CD4-positive, CD25-positive, alpha-beta regulatory T cell (primary cell): ENCODE measurements around the gene COQ5. TPM values are rescaled to one million over a fixed set of nuclear protein-coding genes. Genes with fewer than 3 reads are reported as not detected.

ENCODE experiments used
- ATAC-seq, 2 donors: fragments of 150-1000 bp; cut with Tn5 transposase; one replicate each; pipeline ENCODE4 v1.10.0; 2021; ENCODE audit warnings: low read depth in 2 of 2, moderate number of reproducible peaks in 2 of 2, moderate library complexity in 1 of 2
- DNase-seq, 3 donors: peaks; one replicate each; pipeline versions ENCODE4 v3.0.0 to v3.0.0-alpha.2; 2012 to 2022; ENCODE audit warnings: mixed read lengths in 1 of 3
- H3K27ac ChIP-seq: one replicate; pipeline ENCODE4 v1.7.0; 2013; ENCODE audit warnings: mild to moderate bottlenecking, low read length; ENCODE audit not compliant: insufficient read depth, poor library complexity, severe bottlenecking
- H3K27me3 ChIP-seq: one replicate; pipeline ENCODE4 v1.7.0; 2013; ENCODE audit warnings: low read length; ENCODE audit not compliant: control insufficient read depth, insufficient read depth
- H3K36me3 ChIP-seq: one replicate; pipeline ENCODE4 v1.7.0; 2013; ENCODE audit warnings: mild to moderate bottlenecking, low read length, moderate library complexity; ENCODE audit not compliant: control insufficient read depth, insufficient read depth
- H3K4me1 ChIP-seq: 2 replicates; pipeline ENCODE4 v1.7.0; 2013; ENCODE audit warnings: mild to moderate bottlenecking, low read length; ENCODE audit not compliant: insufficient read depth, control insufficient read depth, poor library complexity, severe bottlenecking
- H3K4me3 ChIP-seq: one replicate; pipeline ENCODE4 v1.7.0; 2013; ENCODE audit warnings: low read depth, mild to moderate bottlenecking, low read length, moderate library complexity
- H3K9me3 ChIP-seq, 2 experiments: 1 replicate in 1 of 2; 2 replicates in 1 of 2; pipeline ENCODE4 v1.7.0; 2013; ENCODE audit warnings: low read length in 2 of 2, mild to moderate bottlenecking in 1 of 2, moderate library complexity in 1 of 2; ENCODE audit not compliant: control insufficient read depth in 2 of 2
- H3K27ac Mint-ChIP-seq, 3 donors: one replicate each; pipeline ENCODE4 v1.8.0; 2020 to 2022; ENCODE audit warnings: mild to moderate bottlenecking in 3 of 3, mixed read lengths in 3 of 3, moderate library complexity in 2 of 3
- H3K27me3 Mint-ChIP-seq: one replicate; pipeline ENCODE4 v1.8.0; 2022; ENCODE audit warnings: mild to moderate bottlenecking, mixed read lengths
- H3K36me3 Mint-ChIP-seq: one replicate; pipeline ENCODE4 v1.8.0; 2020; ENCODE audit warnings: mixed read lengths
- H3K4me1 Mint-ChIP-seq, 4 donors: one replicate each; pipeline ENCODE4 v1.8.0; 2020 to 2022; ENCODE audit warnings: mixed read lengths in 4 of 4, mild to moderate bottlenecking in 1 of 4
- H3K4me3 Mint-ChIP-seq, 4 donors: one replicate each; pipeline ENCODE4 v1.8.0; 2020 to 2022; ENCODE audit warnings: mild to moderate bottlenecking in 4 of 4, mixed read lengths in 4 of 4, moderate library complexity in 3 of 4
- H3K9me3 Mint-ChIP-seq, 7 donors: one replicate each; pipeline ENCODE4 v1.8.0; 2020 to 2022; ENCODE audit warnings: mixed read lengths in 7 of 7, mild to moderate bottlenecking in 3 of 7, moderate library complexity in 2 of 7
- polyA plus RNA-seq, 4 donors: library from polyadenylated mRNA; unstranded; fragments of 300-500 nt; fragmentation: Illumina TruSeq; gene quantifications; one replicate each; pipeline ENCODE4 v1.2.3, GENCODE V29; 2021
- total RNA-seq: library from RNA; stranded (reverse); gene quantifications from one replicate; pipeline ENCODE4 v1.2.3, GENCODE V29; 2022

The COQ5 gene
- total and polyA plus RNA-seq, 5 donors from 2014 or later = 11.5 to 67.4 (median 45.8) TPM

DNA sequence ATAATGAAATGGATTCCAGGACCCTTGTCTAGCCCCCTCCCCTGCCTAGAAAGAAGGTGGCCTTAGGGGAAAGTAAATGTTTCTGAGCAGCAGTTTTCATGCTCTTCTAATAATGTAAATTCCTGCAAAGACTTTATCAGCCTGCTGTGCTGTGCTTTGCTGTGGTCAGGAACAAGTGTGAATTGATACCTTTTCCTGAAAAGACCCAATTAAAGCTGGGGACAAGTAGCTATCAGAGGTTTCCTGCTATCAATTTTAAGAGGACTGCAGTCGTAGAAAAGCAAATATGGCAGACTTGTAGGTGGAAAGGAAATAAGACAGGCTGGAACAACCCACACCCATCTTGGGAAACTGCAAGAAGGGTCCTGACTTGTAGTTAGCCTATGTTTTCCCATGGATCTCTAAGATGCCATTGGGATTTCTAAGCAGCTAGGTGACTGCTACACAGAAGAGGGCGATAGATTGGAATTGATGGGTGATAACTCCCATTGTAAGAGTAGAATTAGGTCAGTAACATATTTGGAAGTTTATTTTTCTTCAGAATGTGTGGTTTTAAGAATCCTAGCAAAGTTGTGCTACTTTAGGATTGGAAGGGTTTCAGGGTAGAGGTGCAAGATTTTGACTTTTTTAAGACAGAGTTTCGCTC lies 30.0 kb downstream of the COQ5 start:
- peak overlapping the region in 1 of 4 donors; percentile 100 for H3K4me3 Mint-ChIP-seq
- H3K9me3 Mint-ChIP-seq = peaks cover 0 to under 1% (median 0%) of the 10 kb centered on the region in 7 donors
- H3K27ac Mint-ChIP-seq = peak overlapping the region in 2 of 3 donors; percentile 33 to 74
- peaks cover 19% of the 10 kb centered on the region for H3K36me3 Mint-ChIP-seq
- no peak for DNase-seq
- H3K9me3 ChIP-seq = no peaks in the 10 kb centered on the region
- H3K4me1 ChIP-seq = peaks cover 22% of the 10 kb centered on the region
- H3K4me1 Mint-ChIP-seq = peaks cover 18 to 37% (median 28%) of the 10 kb centered on the region in 4 donors
- H3K4me3 ChIP-seq = peak overlapping the region; percentile 0
- no peaks in the 10 kb centered on the region for H3K27me3 ChIP-seq
- no peaks in the 10 kb centered on the region for H3K27me3 Mint-ChIP-seq
- H3K36me3 ChIP-seq = peaks cover 13% of the 10 kb centered on the region
- H3K27ac ChIP-seq = peak overlapping the region; percentile 18
- ATAC-seq = no peak

GRCh38 chr12:120497524-120498150 lies 31.3 kb downstream of the COQ5 start:
- peaks cover 18 to 37% (median 28%) of the 10 kb centered on the region in 4 donors for H3K4me1 Mint-ChIP-seq
- peak overlapping the region; percentile 95 to 100 (median 96) for H3K4me3 Mint-ChIP-seq
- H3K36me3 Mint-ChIP-seq = peaks cover 11% of the 10 kb centered on the region
- Histone ChIP-seq H3K36me3 (peaks cover 7% of the 10 kb centered on the region), H3K27ac (peak overlapping the region; percentile 83), H3K4me3 (peak overlapping the region; percentile 86), H3K4me1 (peaks cover 22% of the 10 kb centered on the region), H3K27me3 (no peaks in the 10 kb centered on the region), H3K9me3 (no peaks in the 10 kb centered on the region)
- H3K27me3 Mint-ChIP-seq = no peaks in the 10 kb centered on the region
- H3K9me3 Mint-ChIP-seq = no peaks in the 10 kb centered on the region
- no peak for DNase-seq
- ATAC-seq = no peak
- H3K27ac Mint-ChIP-seq = peak overlapping the region; percentile 84 to 96 (median 85)

DNA sequence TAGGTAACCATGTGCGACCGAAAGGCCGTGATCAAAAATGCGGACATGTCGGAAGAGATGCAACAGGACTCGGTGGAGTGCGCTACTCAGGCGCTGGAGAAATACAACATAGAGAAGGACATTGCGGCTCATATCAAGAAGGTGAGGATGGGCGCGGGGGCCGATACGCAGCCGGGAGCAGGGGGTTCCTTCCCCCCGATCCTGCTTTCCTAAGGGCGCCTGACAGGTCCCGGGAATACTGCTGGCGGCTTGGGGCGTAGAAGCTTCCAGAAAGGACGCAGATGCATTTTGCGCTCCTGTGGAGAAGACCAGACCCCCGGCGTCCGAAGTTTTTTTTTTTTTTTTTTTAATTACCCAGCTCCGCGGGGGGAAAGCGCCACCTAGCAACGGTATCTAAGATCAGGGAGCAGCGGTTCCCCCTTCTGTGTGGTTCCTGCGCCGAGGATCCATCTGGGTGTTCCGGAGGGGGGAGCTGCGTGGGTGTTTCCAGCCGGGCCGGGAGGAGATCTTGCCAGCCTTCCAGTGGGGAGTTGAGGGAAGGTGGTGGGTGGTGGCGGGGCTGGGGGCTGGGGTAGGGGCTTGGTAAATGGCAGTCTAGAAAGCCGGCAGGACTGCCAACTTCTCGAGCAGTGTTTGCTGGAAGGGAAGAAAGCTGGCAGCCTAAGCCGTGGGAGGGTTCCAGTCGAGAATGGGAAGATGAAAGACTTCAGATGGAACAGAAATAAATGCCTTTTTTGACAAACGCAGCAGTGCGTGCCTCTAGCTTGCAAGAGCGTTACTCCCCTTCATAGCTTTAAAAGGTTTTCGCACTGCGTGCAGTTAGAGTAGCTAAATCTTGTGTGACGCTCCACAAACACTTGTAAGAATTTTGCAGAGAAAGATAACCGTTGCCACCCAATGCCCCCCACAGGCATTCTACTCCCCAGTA lies 32.3 kb downstream of the COQ5 start:
- H3K4me1 Mint-ChIP-seq = peaks cover 18 to 37% (median 28%) of the 10 kb centered on the region in 4 donors
- DNase-seq = peak; percentile 6 to 49 (median 43)
- H3K36me3 Mint-ChIP-seq = peaks cover 11% of the 10 kb centered on the region
- H3K4me1 ChIP-seq = peaks cover 22% of the 10 kb centered on the region
- no peaks in the 10 kb centered on the region for H3K27me3 Mint-ChIP-seq
- H3K9me3 ChIP-seq = no peaks in the 10 kb centered on the region
- peak overlapping the region; percentile 84 to 96 (median 85) for H3K27ac Mint-ChIP-seq
- H3K27me3 ChIP-seq = no peaks in the 10 kb centered on the region
- peak overlapping the region; percentile 83 for H3K27ac ChIP-seq
- no peaks in the 10 kb centered on the region for H3K9me3 Mint-ChIP-seq
- H3K36me3 ChIP-seq = peaks cover 7% of the 10 kb centered on the region
- peak overlapping the region; percentile 95 to 100 (median 96) for H3K4me3 Mint-ChIP-seq
- peak; percentile 9 to 15 for ATAC-seq
- peak overlapping the region; percentile 86 for H3K4me3 ChIP-seq

- DNase-seq (peak; percentile 94 to 97 (median 96)), ATAC-seq (peak; percentile 98 to 99)
- H3K27ac Mint-ChIP-seq = peak within 1 kb of the TSS; percentile 84 to 96 (median 89)
- peak within 1 kb of the TSS; percentile 95 to 100 (median 96) for H3K4me3 Mint-ChIP-seq
- Histone ChIP-seq H3K27me3 (no peaks in the 10 kb centered on the region), H3K4me1 (peaks cover 22% of the 10 kb centered on the region), H3K4me3 (peak within 1 kb of the TSS; percentile 86), H3K9me3 (no peaks in the 10 kb centered on the region), H3K27ac (peak within 1 kb of the TSS; percentile 83), H3K36me3 (peaks cover 7% of the 10 kb centered on the region)
- no peaks in the 10 kb centered on the region for H3K9me3 Mint-ChIP-seq
- H3K27me3 Mint-ChIP-seq = no peaks in the 10 kb centered on the region
- H3K4me1 Mint-ChIP-seq = peaks cover 18 to 37% (median 28%) of the 10 kb centered on the region in 4 donors
- peaks cover 11% of the 10 kb centered on the region for H3K36me3 Mint-ChIP-seq
Measured at GRCh38 chr12:120495731-120496412, 33.1 kb downstream of the COQ5 start, which contains the start of gene DYNLL1. Gene DYNLL1, plus strand, starts transcription at chr12:120496113. Its CDS starts 309 bp downstream, at chr12:120496422.

- Mint-ChIP-seq H3K36me3 (peaks cover 7% of the 10 kb centered on the region), H3K27me3 (no peaks in the 10 kb centered on the region), H3K4me3 (peak overlapping the region; percentile 95 to 100 (median 96)), H3K27ac (peak overlapping the region; percentile 57 to 96 (median 84)), H3K4me1 (peaks cover 16 to 35% (median 26%) of the 10 kb centered on the region in 4 donors), H3K9me3 (no peaks in the 10 kb centered on the region)
- ATAC-seq (no peak), DNase-seq (no peak)
- H3K9me3 ChIP-seq = no peaks in the 10 kb centered on the region
- no peaks in the 10 kb centered on the region for H3K27me3 ChIP-seq
- peak overlapping the region; percentile 83 for H3K27ac ChIP-seq
- peaks cover 5% of the 10 kb centered on the region for H3K36me3 ChIP-seq
- H3K4me3 ChIP-seq = peak overlapping the region; percentile 56
- H3K4me1 ChIP-seq = peaks cover 22% of the 10 kb centered on the region
Measured at GRCh38 chr12:120495186-120495730, 33.7 kb downstream of the COQ5 start.

DNA sequence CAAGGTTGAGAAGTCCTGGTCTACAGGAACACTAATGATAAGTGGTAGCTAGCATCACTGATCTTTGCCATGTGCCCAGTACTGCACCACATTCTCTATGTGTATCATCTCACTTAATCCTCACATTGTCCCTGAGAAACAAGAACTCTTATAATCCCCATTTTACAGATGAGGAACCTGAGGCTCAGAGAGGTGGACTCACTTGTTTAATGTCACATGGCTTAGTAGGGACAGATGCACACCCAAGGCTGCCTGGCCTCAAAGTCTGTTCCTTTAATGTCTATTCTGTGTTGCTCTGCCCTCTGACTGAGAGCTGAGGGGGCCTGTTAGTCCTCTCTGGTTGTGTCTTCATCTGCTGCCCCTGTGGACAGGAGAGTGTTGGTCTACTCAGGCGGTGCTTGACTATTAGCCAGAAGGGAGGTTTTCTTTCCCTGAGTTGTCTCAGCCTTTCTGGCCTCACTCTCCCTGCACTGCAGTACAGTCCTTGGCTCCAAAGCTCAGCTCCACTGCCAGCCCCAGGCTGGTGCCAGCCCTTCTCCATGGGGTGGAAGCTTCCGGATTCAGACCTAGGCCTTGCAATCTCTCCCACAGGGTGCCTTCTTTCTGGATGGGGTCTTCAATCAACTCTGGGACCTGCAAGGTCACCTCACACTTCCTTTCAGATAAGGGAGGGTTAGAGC lies 38.0 kb downstream of the COQ5 start:
- peaks cover 0 to 2% (median 0%) of the 10 kb centered on the region in 7 donors for H3K9me3 Mint-ChIP-seq
- no peaks in the 10 kb centered on the region for H3K36me3 Mint-ChIP-seq
- H3K4me3 Mint-ChIP-seq = no peak overlapping the region

More for the DNA sequence above, 38.0 kb downstream of the COQ5 start:
- ATAC-seq (no peak), DNase-seq (no peak)
- Histone ChIP-seq H3K36me3 (no peaks in the 10 kb centered on the region), H3K27me3 (no peaks in the 10 kb centered on the region), H3K9me3 (no peaks in the 10 kb centered on the region), H3K4me1 (peaks cover 6% of the 10 kb centered on the region), H3K4me3 (no peak overlapping the region), H3K27ac (no peak overlapping the region)
- Mint-ChIP-seq H3K4me1 (peaks cover 9 to 13% (median 10%) of the 10 kb centered on the region in 4 donors), H3K27me3 (no peaks in the 10 kb centered on the region), H3K27ac (no peak overlapping the region)
